GM23248 (cell line): ENCODE measurements around the gene DENND2D.

Experiments
- EZH2 ChIP-seq: fragments of 200-600 bp; sonication (generic); IDR thresholded peaks from 2 replicates; pipeline ENCODE4 v1.6.1; 2018; ENCODE audit warnings: antibody characterized with exemption, mild to moderate bottlenecking; ENCODE audit not compliant: insufficient read depth, poor library complexity, severe bottlenecking
- EZH2phosphoT487 ChIP-seq: fragments of 200-600 bp; sonication (generic); IDR thresholded peaks from 2 replicates; pipeline ENCODE4 v1.6.1; 2018; ENCODE audit warnings: antibody characterized with exemption, moderate library complexity, mild to moderate bottlenecking, low read depth; ENCODE audit not compliant: insufficient read depth

GRCh38 chr1:111141245-111142220 lies 58.9 kb downstream of the DENND2D start:
- TF ChIP-seq EZH2 (no peak), EZH2phosphoT487 (no peak)
